Measurements from ENCODE around the gene PICK1.

Gene PICK1

GRCh38 chr22:38056969-38057891 is at the start of gene PICK1:
TSS of gene PICK1 (plus strand) at chr22:38057404. CDS start at chr22:38057810, 406 bp downstream.
- DNase-seq (ENCODE audit: low spot score), result peak; percentile 88
- TF ChIP-seq CTCF (IDR thresholded peaks at IDR 0.05; ENCODE audit: extremely low read depth, missing control alignments), result no peak

- DNase-seq (ENCODE audit: low spot score), result no peak
- no peak for TF ChIP-seq CTCF (IDR thresholded peaks at IDR 0.05; ENCODE audit: extremely low read depth, missing control alignments)
These were observed 48.0 kb upstream of the PICK1 start for GRCh38 chr22:38009000-38009806.

GRCh38 chr22:38012604-38013072 is 44.6 kb upstream of the PICK1 start:
- no peak for DNase-seq (ENCODE audit: low spot score)
- TF ChIP-seq CTCF (IDR thresholded peaks at IDR 0.05; ENCODE audit: extremely low read depth, missing control alignments), result no peak

DNA sequence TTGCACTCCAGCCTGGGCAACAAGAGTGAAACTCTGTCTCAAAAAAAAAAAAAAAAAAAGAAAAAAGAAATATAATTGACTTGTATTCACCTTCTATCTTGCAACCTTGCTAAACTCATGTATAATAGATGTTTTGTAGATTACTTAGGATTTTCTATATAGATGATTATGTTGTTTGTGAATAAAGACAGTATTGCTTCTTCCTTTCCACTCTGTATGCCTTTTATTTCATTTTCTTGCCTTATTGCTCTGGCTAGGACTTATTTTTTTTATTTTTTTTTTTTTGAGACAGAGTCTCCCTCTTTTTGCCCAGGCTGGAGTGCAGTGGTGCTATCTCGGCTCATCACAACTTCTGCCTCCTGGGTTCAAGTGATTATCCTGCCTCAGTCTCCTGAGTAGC is 43.1 kb upstream of the PICK1 start:
- TF ChIP-seq CTCF (IDR thresholded peaks at IDR 0.05; ENCODE audit: extremely low read depth, missing control alignments), result no peak

GRCh38 chr22:38016182-38017151 is 40.7 kb upstream of the PICK1 start:
- no peak for DNase-seq (ENCODE audit: low spot score)
- TF ChIP-seq CTCF (IDR thresholded peaks at IDR 0.05; ENCODE audit: extremely low read depth, missing control alignments), result no peak

More for the DNA sequence above, 43.1 kb upstream of the PICK1 start:
- DNase-seq (ENCODE audit: low spot score), result no peak

DNA sequence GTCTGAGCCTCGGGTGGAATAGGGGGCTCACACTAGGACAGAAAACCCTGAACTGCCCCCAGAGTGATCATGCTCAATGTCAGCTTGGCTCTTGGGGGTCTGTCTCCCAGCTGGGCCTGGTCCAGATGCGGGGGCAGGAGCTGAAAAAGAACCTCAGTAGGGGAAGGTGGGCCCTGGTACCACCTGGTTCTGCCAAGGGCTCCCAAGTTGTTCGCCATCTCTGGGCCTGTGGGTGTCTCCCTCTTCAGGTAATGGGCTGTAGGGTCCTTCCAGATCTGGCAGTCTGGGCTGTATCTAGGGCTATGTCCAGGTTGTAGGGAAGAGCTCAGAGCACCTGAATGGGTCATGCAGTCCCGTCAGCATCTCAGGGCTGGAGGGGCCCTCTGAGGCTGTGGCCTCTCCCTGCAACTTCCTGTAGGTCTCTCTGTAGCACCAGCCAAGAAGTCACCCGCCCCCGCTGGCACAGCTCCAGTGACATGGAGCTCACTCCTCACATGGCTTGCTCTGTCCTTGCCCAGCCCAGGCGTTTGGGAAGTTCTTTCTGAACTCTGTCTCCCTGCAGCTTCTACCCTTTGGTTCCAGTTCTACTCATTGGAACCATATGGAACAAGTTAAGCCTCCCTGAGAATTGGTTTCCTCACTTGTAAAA is 39.8 kb upstream of the PICK1 start:
- no peak for DNase-seq (ENCODE audit: low spot score)

More for the DNA sequence above, 39.8 kb upstream of the PICK1 start:
- no peak for TF ChIP-seq CTCF (IDR thresholded peaks at IDR 0.05; ENCODE audit: extremely low read depth, missing control alignments)

Data from GM20000 (cell line).